Progenitor cell of endocrine pancreas (in vitro differentiated cells): ENCODE data around the gene RAMP2. TPM values are rescaled to one million over a fixed set of nuclear protein-coding genes. Genes with fewer than 3 reads are reported as not detected.

Source experiments
- DNase-seq: peaks from one replicate; pipeline ENCODE4 v3.0.0; 2021; ENCODE audit warnings: low spot score; ENCODE audit not compliant: unreplicated experiment
- H3K27ac Mint-ChIP-seq: 2 replicates; pipeline ENCODE4 v1.8.0; 2021; ENCODE audit warnings: mild to moderate bottlenecking, moderate library complexity, mixed read lengths
- H3K27me3 Mint-ChIP-seq: 2 replicates; pipeline ENCODE4 v1.8.0; 2021; ENCODE audit warnings: mixed read lengths
- H3K36me3 Mint-ChIP-seq: 2 replicates; pipeline ENCODE4 v1.8.0; 2022; ENCODE audit warnings: mixed read lengths; ENCODE audit not compliant: insufficient read depth
- H3K4me1 Mint-ChIP-seq: 2 replicates; pipeline ENCODE4 v1.8.0; 2021; ENCODE audit warnings: low read depth, mixed read lengths
- H3K4me3 Mint-ChIP-seq: 2 replicates; pipeline ENCODE4 v1.8.0; 2021; ENCODE audit warnings: low read depth, mild to moderate bottlenecking, moderate library complexity, mixed read lengths
- H3K9me3 Mint-ChIP-seq: 2 replicates; pipeline ENCODE4 v1.8.0; 2021; ENCODE audit warnings: low read depth, mixed read lengths
- CTCF ChIP-seq: fragments of 200-600 bp; sonication (generic); IDR thresholded peaks from one replicate; pipeline ENCODE4 v1.5.0; 2021; ENCODE audit warnings: antibody characterized with exemption, mild to moderate bottlenecking; ENCODE audit not compliant: unreplicated experiment
- total RNA-seq: library from RNA; stranded (reverse); gene quantifications from 2 replicates; pipeline ENCODE4 v1.2.1, GENCODE V29; 2021

The RAMP2 gene
- total RNA-seq, 1 donor from 2014 or later = 4.4 TPM

DNA sequence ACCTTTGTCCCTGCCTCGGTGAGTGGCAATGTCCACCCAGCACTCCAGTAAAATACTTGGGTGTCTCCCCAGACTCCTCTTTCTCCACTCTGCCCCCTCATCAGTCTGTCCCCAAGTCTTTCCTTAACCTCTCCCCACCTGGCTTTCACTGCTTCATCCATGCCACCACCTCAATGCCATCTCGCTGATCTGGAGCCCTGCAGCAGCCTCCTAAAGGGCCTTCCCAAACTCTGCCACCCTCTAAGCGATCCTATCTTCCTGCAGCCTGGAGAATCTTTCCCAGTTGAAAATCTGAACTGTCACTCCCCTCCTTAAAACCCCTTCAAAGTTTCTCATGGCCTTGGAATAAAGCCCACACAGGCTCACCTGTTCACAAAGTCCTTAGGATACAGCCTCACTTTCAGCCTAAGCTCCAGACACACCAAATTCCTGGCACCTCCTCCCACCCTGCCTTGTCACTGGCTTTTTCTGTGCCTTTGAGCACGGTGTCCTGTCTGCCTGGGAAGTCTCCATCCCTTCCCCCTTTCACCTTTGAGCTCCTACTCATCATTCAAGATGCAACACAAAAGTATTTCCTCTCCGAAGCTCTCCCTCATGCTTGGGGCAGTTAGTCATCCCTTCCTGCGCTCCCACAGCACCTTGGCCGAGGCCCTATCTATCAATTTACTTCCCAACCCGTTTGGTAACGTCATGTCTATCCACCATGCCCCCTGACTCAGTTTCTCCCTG, 22.2 kb downstream of the RAMP2 start:
- H3K9me3 Mint-ChIP-seq = no peaks in the 10 kb centered on the region
- H3K27me3 Mint-ChIP-seq = peaks cover 35% of the 10 kb centered on the region
- peaks cover 14% of the 10 kb centered on the region for H3K4me1 Mint-ChIP-seq
- H3K36me3 Mint-ChIP-seq = peaks cover 1% of the 10 kb centered on the region
- no peak overlapping the region for H3K4me3 Mint-ChIP-seq
- peak overlapping the region; percentile 43 for H3K27ac Mint-ChIP-seq
- no peak for TF ChIP-seq CTCF
- DNase-seq = no peak

- no peaks in the 10 kb centered on the region for H3K9me3 Mint-ChIP-seq
- peak overlapping the region; percentile 43 for H3K27ac Mint-ChIP-seq
- DNase-seq = no peak
- no peak overlapping the region for H3K4me3 Mint-ChIP-seq
- H3K4me1 Mint-ChIP-seq = peaks cover 14% of the 10 kb centered on the region
- H3K27me3 Mint-ChIP-seq = peaks cover 35% of the 10 kb centered on the region
- TF ChIP-seq CTCF = no peak
- peaks cover 1% of the 10 kb centered on the region for H3K36me3 Mint-ChIP-seq
These were observed 22.7 kb downstream of the RAMP2 start for GRCh38 chr17:42783791-42784138.

- Mint-ChIP-seq H3K27me3 (peaks cover 35% of the 10 kb centered on the region), H3K4me1 (peaks cover 12% of the 10 kb centered on the region), H3K27ac (no peak overlapping the region), H3K9me3 (no peaks in the 10 kb centered on the region), H3K36me3 (no peaks in the 10 kb centered on the region), H3K4me3 (no peak overlapping the region)
- no peak for DNase-seq
- TF ChIP-seq CTCF = no peak
These were observed 23.4 kb downstream of the RAMP2 start for GRCh38 chr17:42784409-42784808.

DNA sequence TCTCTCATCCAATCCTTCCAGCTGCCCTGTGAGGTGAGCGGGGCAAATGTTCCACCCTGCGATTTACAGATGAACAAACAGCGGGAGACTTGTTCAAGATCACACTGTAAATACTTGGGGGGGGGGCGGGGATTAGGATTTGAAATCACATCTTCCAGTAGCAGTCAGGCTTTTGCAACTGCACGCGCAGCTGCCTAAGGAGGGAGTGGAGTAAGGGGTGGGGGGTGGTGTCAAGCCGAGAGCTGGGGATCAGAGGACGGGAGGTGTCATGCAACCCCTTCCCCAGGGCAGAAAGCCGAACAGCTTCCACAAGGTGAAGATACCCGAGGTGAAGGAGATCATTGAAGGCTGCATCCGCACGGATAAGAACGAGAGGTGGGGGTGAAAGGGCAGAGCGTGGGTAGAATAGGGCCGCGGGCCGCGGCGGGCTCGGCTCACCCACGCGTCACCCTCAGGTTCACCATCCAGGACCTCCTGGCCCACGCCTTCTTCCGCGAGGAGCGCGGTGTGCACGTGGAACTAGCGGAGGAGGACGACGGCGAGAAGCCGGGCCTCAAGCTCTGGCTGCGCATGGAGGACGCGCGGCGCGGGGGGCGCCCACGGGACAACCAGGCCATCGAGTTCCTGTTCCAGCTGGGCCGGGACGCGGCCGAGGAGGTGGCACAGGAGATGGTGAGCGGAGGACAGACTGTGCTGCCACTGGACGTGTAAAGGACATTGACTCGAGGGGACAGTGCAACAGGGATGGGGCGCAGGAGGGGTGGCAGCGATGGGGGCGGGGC, 24.0 kb downstream of the RAMP2 start:
- no peak for DNase-seq
- no peaks in the 10 kb centered on the region for H3K36me3 Mint-ChIP-seq
- no peak overlapping the region for H3K27ac Mint-ChIP-seq
- H3K9me3 Mint-ChIP-seq = no peaks in the 10 kb centered on the region
- H3K27me3 Mint-ChIP-seq = peaks cover 35% of the 10 kb centered on the region
- H3K4me3 Mint-ChIP-seq = no peak overlapping the region
- TF ChIP-seq CTCF = no peak
- peaks cover 7% of the 10 kb centered on the region for H3K4me1 Mint-ChIP-seq

GRCh38 chr17:42787266-42787665, 26.2 kb downstream of the RAMP2 start:
- peaks cover 32% of the 10 kb centered on the region for H3K27me3 Mint-ChIP-seq
- H3K27ac Mint-ChIP-seq = no peak overlapping the region

More at GRCh38 chr17:42787266-42787665, 26.2 kb downstream of the RAMP2 start:
- no peak for TF ChIP-seq CTCF
- no peaks in the 10 kb centered on the region for H3K9me3 Mint-ChIP-seq
- DNase-seq = no peak
- no peaks in the 10 kb centered on the region for H3K4me1 Mint-ChIP-seq
- H3K4me3 Mint-ChIP-seq = no peak overlapping the region
- H3K36me3 Mint-ChIP-seq = no peaks in the 10 kb centered on the region
